K562 (cell line): ENCODE measurements around the gene POLD1. TPM values are rescaled to one million over a fixed set of nuclear protein-coding genes. Genes with fewer than 3 reads are reported as not detected.
"Not testable (repeated sequence)": the region's sequence is repeated elsewhere in the genome, so short reads cannot be mapped to it uniquely, and the experiment has no call there.

Source experiments
- ATAC-seq: fragments of 200-7000 bp; cut with Tn5 transposase; 3 replicates; pipeline ENCODE4 v1.9.1; 2020; ENCODE audit warnings: moderate library complexity
- BruUV-seq: library from RNA; stranded (reverse); fragments of 400-500 nt; replicated peaks from 2 replicates; lab custom pipeline; 2021; lab: Mats Ljungman, UMichigan
- CTCF ChIA-PET: fragments of 300-600 bp; formaldehyde crosslinking; extraction: SDS; loops from one replicate; lab custom pipeline; 2021; ENCODE audit warnings: low intra/inter-chr PET ratio; lab: Yijun Ruan, JAX
- POLR2A ChIA-PET: fragments of 300-600, 350-650 bp; sonication (Branson Sonifier 250); formaldehyde crosslinking; extraction: SDS; loops from one replicate; lab custom pipeline; 2021; ENCODE audit warnings: antibody characterized with exemption, inconsistent platforms; lab: Yijun Ruan, JAX
- DNase-seq, 4 experiments: peaks; one replicate each; pipeline versions ENCODE4 v3.0.0 to v3.0.0-alpha.2; 2011 to 2018; ENCODE audit warnings: low spot score in 3 of 4, mixed read lengths in 3 of 4; ENCODE audit errors: extremely low read depth in 1 of 4
- FAIRE-seq: peaks from 2 replicates; lab custom pipeline; 2011; peaks lifted over from hg19 to GRCh38; lab: Jason Lieb, UNC
- H2AFZ ChIP-seq: 2 replicates; pipeline ENCODE4 v1.6.0; 2011; ENCODE audit warnings: low read depth, low read length, control low read depth, inconsistent platforms
- H3K27ac ChIP-seq: fragments of 200-600 bp; 3 replicates; pipeline ENCODE4 v1.8.0; 2011; ENCODE audit warnings: low read depth, mild to moderate bottlenecking, control low read depth, inconsistent platforms, low read length, moderate library complexity, mixed read lengths; ENCODE audit errors: extremely low read depth
- H3K27me3 ChIP-seq, 2 experiments: fragments of 300-600 bp in 1 of 2; 2 replicates in 1 of 2; 3 replicates in 1 of 2; pipeline versions ENCODE4 v1.6.0 to v1.8.0; 2011; ENCODE audit warnings: inconsistent platforms in 2 of 2, low read length in 2 of 2, mild to moderate bottlenecking in 1 of 2, mixed read lengths in 1 of 2, moderate library complexity in 1 of 2; ENCODE audit not compliant: control insufficient read depth in 2 of 2, insufficient read depth in 2 of 2
- H3K36me3 ChIP-seq: fragments of 300-600 bp; 3 replicates; pipeline ENCODE4 v1.8.0; 2011; ENCODE audit warnings: mild to moderate bottlenecking, low read length, inconsistent platforms; ENCODE audit not compliant: control insufficient read depth, insufficient read depth
- H3K4me1 ChIP-seq, 2 experiments: fragments of 200-600 bp in 1 of 2; replicated peaks in 1 of 2; 2 replicates in 1 of 2; 3 replicates in 1 of 2; pipeline versions ENCODE4 v1.5.1 to v1.8.0; 2011; ENCODE audit warnings: inconsistent platforms in 2 of 2, low read length in 2 of 2, mild to moderate bottlenecking in 1 of 2, mixed read lengths in 1 of 2, moderate library complexity in 1 of 2; ENCODE audit not compliant: control insufficient read depth in 2 of 2, insufficient read depth in 2 of 2
- H3K4me2 ChIP-seq: 2 replicates; pipeline ENCODE4 v1.6.1; 2011; ENCODE audit warnings: low read length, control low read depth, inconsistent platforms, mixed read lengths; ENCODE audit not compliant: insufficient read depth
- H3K4me3 ChIP-seq: fragments of 200-600 bp; sonication (generic), shearing (Covaris generic); 2 replicates; pipeline ENCODE4 v1.5.1; 2016; ENCODE audit warnings: control low read depth, inconsistent platforms
- H3K79me2 ChIP-seq: fragments of 200-600 bp; 3 replicates; pipeline ENCODE4 v1.8.0; 2011; ENCODE audit warnings: low read length, inconsistent platforms; ENCODE audit not compliant: control insufficient read depth, insufficient read depth
- H3K9ac ChIP-seq, 2 experiments: 2 replicates each; pipeline versions ENCODE4 v1.6.0 to v1.6.1; 2011; ENCODE audit warnings: low read depth in 2 of 2, low read length in 2 of 2, control low read depth in 1 of 2, inconsistent platforms in 1 of 2, mild to moderate bottlenecking in 1 of 2, mixed read lengths in 1 of 2; ENCODE audit not compliant: insufficient read depth in 1 of 2
- H3K9me1 ChIP-seq: one replicate; pipeline ENCODE4 v1.6.0; 2011; ENCODE audit warnings: inconsistent platforms, mild to moderate bottlenecking, low read length, moderate library complexity; ENCODE audit not compliant: control insufficient read depth, insufficient read depth
- H3K9me3 ChIP-seq: replicated peaks from 2 replicates; pipeline ENCODE4 v1.5.1; 2011; ENCODE audit warnings: low read depth, low read length, inconsistent platforms; ENCODE audit not compliant: control insufficient read depth, insufficient read depth
- H4K20me1 ChIP-seq: replicated peaks from 2 replicates; pipeline ENCODE4 v1.6.1; 2011; ENCODE audit warnings: low read length, inconsistent platforms, mixed read lengths; ENCODE audit not compliant: control insufficient read depth, insufficient read depth
- CREBBP ChIP-seq: IDR thresholded peaks from one replicate; pipeline ENCODE4 v1.6.1; 2012; ENCODE audit warnings: low read depth, mild to moderate bottlenecking, control low read depth, inconsistent platforms, low read length
- DMBX1 ChIP-seq: fragments of 250-450 bp; sonication (Bioruptor Pico); IDR thresholded peaks from 2 replicates; pipeline ENCODE4 v1.8.0; 2022; ENCODE audit warnings: inconsistent platforms, mild to moderate bottlenecking, moderate library complexity, borderline replicate concordance
- EHMT2 ChIP-seq: fragments of 450-650 bp; IDR thresholded peaks from 2 replicates; pipeline ENCODE4 v1.6.1; 2018; ENCODE audit warnings: antibody characterized with exemption
- HDAC1 ChIP-seq, 2 experiments: fragments of 450-650 bp; IDR thresholded peaks; 2 replicates each; pipeline ENCODE4 v1.6.1; 2016 to 2017; ENCODE audit warnings: inconsistent platforms in 1 of 2, mild to moderate bottlenecking in 1 of 2, moderate library complexity in 1 of 2
- KDM1A ChIP-seq, 2 experiments: fragments of 450-650 bp; IDR thresholded peaks; 2 replicates each; pipeline ENCODE4 v1.6.1; 2016; ENCODE audit warnings: mild to moderate bottlenecking in 2 of 2
- XRCC5 ChIP-seq: fragments of 200-400 bp; formaldehyde crosslinking; IDR thresholded peaks from 2 replicates; pipeline ENCODE4 v1.6.1; 2017; ENCODE audit warnings: low read depth, mild to moderate bottlenecking, low read length
- YBX1 ChIP-seq: fragments of 450-650 bp; IDR thresholded peaks from 2 replicates; pipeline ENCODE4 v1.7.1; 2016; ENCODE audit warnings: mild to moderate bottlenecking
- WGBS: fragments of 100-300 bp; shearing (Covaris generic); methylation state at CpG from one replicate; pipeline ENCODE4 v1.1.6; 2016; ENCODE audit warnings: low coverage, mixed read lengths; ENCODE audit not compliant: insufficient coverage; ENCODE audit errors: missing lambda C conversion rate; 5-methylcytosine and 5-hydroxymethylcytosine counted together
- in situ Hi-C: fragments of 300-500 bp; cut with MboI; formaldehyde crosslinking; loops from 4 replicates; pipeline ENCODE4 v1.15.0; 2018; ENCODE audit warnings: inconsistent platforms, mixed read lengths
- intact Hi-C: fragments of 100-400 bp; cut with micrococcal nuclease; formaldehyde crosslinking; loops from 2 replicates; pipeline ENCODE4 v1.14.2; 2022
- polyA plus RNA-seq, 8 experiments: library from polyadenylated mRNA; depleted of rRNA in 4 of 8; stranded (reverse) in 5 of 8; unstranded in 3 of 8; fragments of >200 nt; fragmentation: Nextera tagmentation in 2 of 8; fragmentation: Illumina TruSeq in 1 of 8; extraction: Ambion mirVana in 2 of 8; extraction: Trizol in 1 of 8; gene quantifications; 2 replicates each; pipeline versions ENCODE4 v1.2.1 to v1.2.3, GENCODE V29; 2011 to 2014; ENCODE audit warnings: inconsistent platforms in 1 of 8, missing spikeins in 1 of 8
- total RNA-seq, 7 experiments: library from RNA; depleted of rRNA in 6 of 7; stranded (reverse); fragments of >200 nt in 6 of 7; fragmentation: Illumina TruSeq in 2 of 7; extraction: Trizol in 2 of 7; gene quantifications; 2 replicates each; pipeline versions ENCODE4 v1.2.1 to v1.2.3, GENCODE V29; 2011 to 2021; ENCODE audit warnings: low replicate concordance in 1 of 7

POLD1 gene
- total and polyA plus RNA-seq, 9 of the 15 experiments (the other 6 are each of a cell fraction or from before 2014, with no cell fraction given): 1.3 to 312 (median 47.8) TPM

DNA sequence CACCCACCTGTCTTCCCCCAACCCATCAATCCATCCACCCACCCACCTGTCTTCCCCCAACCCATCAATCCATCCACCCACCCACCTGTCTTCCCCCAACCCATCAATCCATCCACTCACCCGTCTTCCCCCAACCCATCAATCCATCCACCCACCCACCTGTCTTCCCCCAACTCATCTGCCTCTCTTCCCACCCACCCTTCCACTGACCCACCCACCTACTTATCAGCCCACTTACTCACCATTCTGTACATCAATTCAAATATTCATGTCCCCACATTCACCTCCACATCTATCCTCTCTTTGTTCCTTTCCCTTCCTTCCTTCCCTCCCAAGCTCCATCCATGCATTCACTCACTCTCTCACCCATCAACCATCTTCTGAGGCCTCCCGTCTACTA lies 55.0 kb downstream of the POLD1 start:
- in situ Hi-C loops, FAIRE-seq, H3K27ac ChIP-seq, BruUV-seq, H3K4me3 ChIP-seq, H3K9me3 ChIP-seq, H4K20me1 ChIP-seq, DNase-seq, H3K9me1 ChIP-seq, H3K36me3 ChIP-seq, H3K79me2 ChIP-seq, intact Hi-C loops, H3K9ac ChIP-seq, POLR2A ChIA-PET, ATAC-seq, CTCF ChIA-PET, H3K4me2 ChIP-seq, H2AFZ ChIP-seq: not testable (repeated sequence)
- H3K27me3 ChIP-seq: peaks cover 8 to 44% of the 10 kb centered on the region in 2 experiments; a peak in 4 of 5 replicates
- WGBS: 0% methylated on average over 1 of the region's 2 CpGs
- H3K4me1 ChIP-seq: peaks cover 2 to 18% of the 10 kb centered on the region in 2 experiments; a peak in 2 of 5 replicates

DNA sequence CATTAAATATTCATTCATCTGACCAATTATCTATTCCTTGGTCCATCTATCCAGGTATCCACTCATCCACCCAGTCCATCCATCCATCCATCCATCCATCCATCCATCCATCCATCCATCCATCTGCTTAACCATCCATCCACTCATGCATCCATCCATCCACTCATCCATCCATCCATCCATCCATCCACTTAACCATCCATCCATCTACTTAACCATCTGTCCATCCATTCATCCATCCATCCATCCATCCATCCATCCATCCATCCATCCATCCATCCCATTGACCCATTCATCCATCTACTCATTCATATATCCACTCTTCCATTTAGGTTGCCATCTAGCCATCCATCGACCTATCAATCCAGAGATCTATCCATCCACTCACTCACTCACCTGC lies 59.9 kb downstream of the POLD1 start:
- BruUV-seq: no TSS peak
- Histone ChIP-seq H3K79me2 (no peaks in the 10 kb centered on the region), H3K4me1 (no peaks in the 10 kb centered on the region), H2AFZ (no peak overlapping the region), H3K9me1 (no peaks in the 10 kb centered on the region), H3K9me3 (no peaks in the 10 kb centered on the region), H3K9ac (no peak overlapping the region), H3K4me3 (no peak overlapping the region), H3K36me3 (no peaks in the 10 kb centered on the region), H4K20me1 (no peaks in the 10 kb centered on the region), H3K27ac (no peak overlapping the region), H3K4me2 (no peak overlapping the region), H3K27me3 (peaks cover 17 to 33% of the 10 kb centered on the region in 2 experiments; a peak in 4 of 5 replicates)
- CTCF ChIA-PET: interaction anchor here (0.5 kb wide), 1 partner anchor 32 kb away, joined by 4 read pairs; no protein-coding TSS in a partner anchor
- DNase-seq: no peak
- WGBS: 0% methylated on average over 1 of the region's 1 CpG
- FAIRE-seq: no peak
- in situ Hi-C loops: no loop called here
- 0 out of 2 replicates have a peak, but pooled peaks have one; percentile 50 for TF ChIP-seq YBX1
- 0 out of 4 replicates have a peak, but pooled peaks of 1 of the 2 experiments have one; percentile 45 for TF ChIP-seq HDAC1 (IDR thresholded peaks at IDR 0.05)
- peak; percentile 81 for TF ChIP-seq EHMT2
- peak; percentile 17 for TF ChIP-seq CREBBP
- TF ChIP-seq XRCC5: no peak
- no peak for TF ChIP-seq DMBX1 (CRISPR knock-in tag)
- peak in 1 of 2 experiments; percentile 43; a peak in 3 of 4 replicates for TF ChIP-seq KDM1A (IDR thresholded peaks at IDR 0.05)
- ATAC-seq: no peak
- POLR2A ChIA-PET: interaction anchor here (0.6 kb wide), 1 partner anchor 906 kb away, joined by 3 read pairs; no protein-coding TSS in a partner anchor
- intact Hi-C loops: no loop called here
